Measurements from ENCODE around the gene NECTIN2.

The NECTIN2 gene

GRCh38 chr19:44848812-44849447 lies 2.8 kb downstream of the NECTIN2 start:
- H2BK5ac ChIP-seq (ENCODE audit: low read depth, low read length, poor library complexity, severe bottlenecking), result no peak overlapping the region
- H3K18ac ChIP-seq (ENCODE audit: low read depth in 1 of 2, low read length in 2 of 2), result peak overlapping the region; percentile 15 to 86
- no peaks in the 10 kb centered on the region for H3K9me3 ChIP-seq (ENCODE audit: control insufficient read depth, low read length)
- 3% methylated on average over 15 of the region's 18 CpGs for WGBS
- peak overlapping the region in 1 of 2 experiments; percentile 59 for H2BK12ac ChIP-seq (ENCODE audit: low read length in 2 of 2)
- no peaks in the 10 kb centered on the region for H3K79me1 ChIP-seq (replicated peaks; ENCODE audit: low read length, poor library complexity, severe bottlenecking)
- H2AK5ac ChIP-seq (ENCODE audit: low read length, severe bottlenecking), result peak overlapping the region; percentile 49
- H4K91ac ChIP-seq (ENCODE audit: low read length), result peak overlapping the region; percentile 5
- H2BK120ac ChIP-seq (ENCODE audit: low read depth, low read length), result peak overlapping the region; percentile 3
- peaks cover 0 to 18% of the 10 kb centered on the region in 2 experiments for H3K36me3 ChIP-seq (ENCODE audit: control insufficient read depth in 1 of 2, insufficient read depth in 2 of 2, low read depth in 1 of 2, low read length in 2 of 2)
- H3K4me2 ChIP-seq (ENCODE audit: low read length, poor library complexity, severe bottlenecking), result peak overlapping the region; percentile 71
- H3K9ac ChIP-seq (ENCODE audit: low read length), result peak overlapping the region; percentile 98
- peak overlapping the region in 1 of 2 experiments; percentile 96 for H3K14ac ChIP-seq (ENCODE audit: low read length in 2 of 2)
- peak overlapping the region; percentile 9 for H2BK15ac ChIP-seq (ENCODE audit: low read depth, poor library complexity, severe bottlenecking)
- peak; percentile 53 for DNase-seq
- peak overlapping the region; percentile 98 for H3K27ac ChIP-seq (ENCODE audit: low read length, poor library complexity, severe bottlenecking)
- H2AFZ ChIP-seq (ENCODE audit: low read depth, low read length), result no peak overlapping the region
- peak overlapping the region in 1 of 2 experiments; percentile 75 for H3K4ac ChIP-seq (ENCODE audit: low read depth in 1 of 2, low read length in 2 of 2)
- H3K27me3 ChIP-seq (ENCODE audit: control insufficient read depth in 1 of 2, insufficient read depth in 1 of 2, low read length in 2 of 2), result no peaks in the 10 kb centered on the region
- peak overlapping the region in 1 of 2 experiments; percentile 75 for H3K23ac ChIP-seq (ENCODE audit: low read length in 2 of 2)
- H4K8ac ChIP-seq (ENCODE audit: low read length), result peak overlapping the region; percentile 20
- peak overlapping the region; percentile 95 for H3K4me3 ChIP-seq (ENCODE audit: insufficient read depth in 1 of 2, low read depth in 1 of 2, low read length in 2 of 2)
- peaks cover 34% of the 10 kb centered on the region for H3K4me1 ChIP-seq (ENCODE audit: control insufficient read depth, insufficient read depth, low read depth, low read length)

GRCh38 chr19:44850641-44851109 lies 4.6 kb downstream of the NECTIN2 start:
- Histone ChIP-seq H3K9ac (ENCODE audit: low read length) (no peak overlapping the region), H3K36me3 (ENCODE audit: control insufficient read depth in 1 of 2, insufficient read depth in 2 of 2, low read depth in 1 of 2, low read length in 2 of 2) (peaks cover 0 to 25% of the 10 kb centered on the region in 2 experiments), H3K79me1 (replicated peaks; ENCODE audit: low read length, poor library complexity, severe bottlenecking) (peaks cover 1% of the 10 kb centered on the region), H2BK5ac (ENCODE audit: low read depth, low read length, poor library complexity, severe bottlenecking) (no peak overlapping the region), H2AK5ac (ENCODE audit: low read length, severe bottlenecking) (peak overlapping the region; percentile 27), H3K4me3 (ENCODE audit: insufficient read depth in 1 of 2, low read depth in 1 of 2, low read length in 2 of 2) (no peak overlapping the region), H2AFZ (ENCODE audit: low read depth, low read length) (no peak overlapping the region), H3K23ac (ENCODE audit: low read length in 2 of 2) (peak overlapping the region in 1 of 2 experiments; percentile 70), H2BK120ac (ENCODE audit: low read depth, low read length) (no peak overlapping the region), H3K27me3 (ENCODE audit: control insufficient read depth in 1 of 2, insufficient read depth in 1 of 2, low read length in 2 of 2) (no peaks in the 10 kb centered on the region), H2BK15ac (ENCODE audit: low read depth, poor library complexity, severe bottlenecking) (no peak overlapping the region), H4K91ac (ENCODE audit: low read length) (no peak overlapping the region), H3K9me3 (ENCODE audit: control insufficient read depth, low read length) (no peaks in the 10 kb centered on the region), H3K4ac (ENCODE audit: low read depth in 1 of 2, low read length in 2 of 2) (peak overlapping the region in 1 of 2 experiments; percentile 10), H3K4me2 (ENCODE audit: low read length, poor library complexity, severe bottlenecking) (no peak overlapping the region), H2BK12ac (ENCODE audit: low read length in 2 of 2) (no peak overlapping the region), H3K4me1 (ENCODE audit: control insufficient read depth, insufficient read depth, low read depth, low read length) (peaks cover 28% of the 10 kb centered on the region), H4K8ac (ENCODE audit: low read length) (no peak overlapping the region), H3K18ac (ENCODE audit: low read depth in 1 of 2, low read length in 2 of 2) (peak overlapping the region in 1 of 2 experiments; percentile 68), H3K14ac (ENCODE audit: low read length in 2 of 2) (peak overlapping the region in 1 of 2 experiments; percentile 87), H3K27ac (ENCODE audit: low read length, poor library complexity, severe bottlenecking) (no peak overlapping the region)
- DNase-seq, result no peak
- 63% methylated on average over 8 of the region's 8 CpGs for WGBS

DNA sequence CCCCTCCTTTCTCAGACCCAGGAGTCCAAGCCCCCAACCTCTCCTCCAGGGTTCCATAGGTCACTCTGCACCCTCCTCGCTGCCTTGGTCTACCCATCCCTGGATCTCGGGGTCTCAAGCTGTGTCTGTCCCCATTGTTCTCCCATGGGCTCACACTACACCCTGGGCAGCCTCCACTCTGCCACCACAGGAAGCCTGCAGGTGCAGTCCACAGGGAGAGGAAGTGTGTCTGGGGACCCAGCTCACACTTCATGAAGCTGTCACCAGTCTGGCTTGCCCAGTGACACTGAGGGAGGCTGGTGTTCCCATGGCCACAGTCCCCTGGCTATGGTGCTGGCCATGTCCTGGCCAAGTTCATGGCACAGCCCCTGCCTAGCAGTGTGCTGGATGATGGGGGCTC lies 5.3 kb downstream of the NECTIN2 start:
- Histone ChIP-seq H3K27ac (ENCODE audit: low read length, poor library complexity, severe bottlenecking) (no peak overlapping the region), H2BK120ac (ENCODE audit: low read depth, low read length) (no peak overlapping the region), H4K91ac (ENCODE audit: low read length) (no peak overlapping the region), H3K4me1 (ENCODE audit: control insufficient read depth, insufficient read depth, low read depth, low read length) (peaks cover 31% of the 10 kb centered on the region), H3K4me2 (ENCODE audit: low read length, poor library complexity, severe bottlenecking) (no peak overlapping the region), H3K9ac (ENCODE audit: low read length) (no peak overlapping the region), H3K36me3 (ENCODE audit: control insufficient read depth in 1 of 2, insufficient read depth in 2 of 2, low read depth in 1 of 2, low read length in 2 of 2) (peaks cover 0 to 27% of the 10 kb centered on the region in 2 experiments), H2AK5ac (ENCODE audit: low read length, severe bottlenecking) (no peak overlapping the region), H3K27me3 (ENCODE audit: control insufficient read depth in 1 of 2, insufficient read depth in 1 of 2, low read length in 2 of 2) (no peaks in the 10 kb centered on the region), H3K4me3 (ENCODE audit: insufficient read depth in 1 of 2, low read depth in 1 of 2, low read length in 2 of 2) (no peak overlapping the region), H3K14ac (ENCODE audit: low read length in 2 of 2) (peak overlapping the region in 1 of 2 experiments; percentile 53), H4K8ac (ENCODE audit: low read length) (no peak overlapping the region), H3K9me3 (ENCODE audit: control insufficient read depth, low read length) (no peaks in the 10 kb centered on the region), H2BK15ac (ENCODE audit: low read depth, poor library complexity, severe bottlenecking) (no peak overlapping the region), H3K4ac (ENCODE audit: low read depth in 1 of 2, low read length in 2 of 2) (no peak overlapping the region), H2AFZ (ENCODE audit: low read depth, low read length) (no peak overlapping the region), H2BK12ac (ENCODE audit: low read length in 2 of 2) (no peak overlapping the region), H3K18ac (ENCODE audit: low read depth in 1 of 2, low read length in 2 of 2) (no peak overlapping the region), H2BK5ac (ENCODE audit: low read depth, low read length, poor library complexity, severe bottlenecking) (no peak overlapping the region), H3K23ac (ENCODE audit: low read length in 2 of 2) (peak overlapping the region in 1 of 2 experiments; percentile 46), H3K79me1 (replicated peaks; ENCODE audit: low read length, poor library complexity, severe bottlenecking) (peaks cover 3% of the 10 kb centered on the region)
- WGBS, result 97% methylated on average over 2 of the region's 2 CpGs
- no peak for DNase-seq

- no peak overlapping the region for H2BK15ac ChIP-seq (ENCODE audit: low read depth, poor library complexity, severe bottlenecking)
- H4K8ac ChIP-seq (ENCODE audit: low read length), result no peak overlapping the region
- H3K4me2 ChIP-seq (ENCODE audit: low read length, poor library complexity, severe bottlenecking), result no peak overlapping the region
- H3K4me1 ChIP-seq (ENCODE audit: control insufficient read depth, insufficient read depth, low read depth, low read length), result peaks cover 26% of the 10 kb centered on the region
- no peaks in the 10 kb centered on the region for H3K9me3 ChIP-seq (ENCODE audit: control insufficient read depth, low read length)
- no peak overlapping the region for H2AK5ac ChIP-seq (ENCODE audit: low read length, severe bottlenecking)
- DNase-seq, result no peak
- H2AFZ ChIP-seq (ENCODE audit: low read depth, low read length), result no peak overlapping the region
- 100% methylated on average over 1 of the region's 1 CpG for WGBS
- no peak overlapping the region for H3K4ac ChIP-seq (ENCODE audit: low read depth in 1 of 2, low read length in 2 of 2)
- H3K23ac ChIP-seq (ENCODE audit: low read length in 2 of 2), result no peak overlapping the region
- no peak overlapping the region for H2BK5ac ChIP-seq (ENCODE audit: low read depth, low read length, poor library complexity, severe bottlenecking)
- no peak overlapping the region for H3K18ac ChIP-seq (ENCODE audit: low read depth in 1 of 2, low read length in 2 of 2)
- no peaks in the 10 kb centered on the region for H3K27me3 ChIP-seq (ENCODE audit: control insufficient read depth in 1 of 2, insufficient read depth in 1 of 2, low read length in 2 of 2)
- H3K4me3 ChIP-seq (ENCODE audit: insufficient read depth in 1 of 2, low read depth in 1 of 2, low read length in 2 of 2), result no peak overlapping the region
- H2BK120ac ChIP-seq (ENCODE audit: low read depth, low read length), result no peak overlapping the region
- H4K91ac ChIP-seq (ENCODE audit: low read length), result no peak overlapping the region
- no peak overlapping the region for H3K27ac ChIP-seq (ENCODE audit: low read length, poor library complexity, severe bottlenecking)
- H2BK12ac ChIP-seq (ENCODE audit: low read length in 2 of 2), result no peak overlapping the region
- H3K36me3 ChIP-seq (ENCODE audit: control insufficient read depth in 1 of 2, insufficient read depth in 2 of 2, low read depth in 1 of 2, low read length in 2 of 2), result peaks cover 0 to 39% of the 10 kb centered on the region in 2 experiments
- H3K79me1 ChIP-seq (replicated peaks; ENCODE audit: low read length, poor library complexity, severe bottlenecking), result peaks cover 10% of the 10 kb centered on the region
- no peak overlapping the region for H3K9ac ChIP-seq (ENCODE audit: low read length)
- H3K14ac ChIP-seq (ENCODE audit: low read length in 2 of 2), result no peak overlapping the region
These were observed 9.5 kb downstream of the NECTIN2 start for GRCh38 chr19:44855606-44856005.
